ENCODE measurements around the gene NLE1.

The NLE1 gene

DNA sequence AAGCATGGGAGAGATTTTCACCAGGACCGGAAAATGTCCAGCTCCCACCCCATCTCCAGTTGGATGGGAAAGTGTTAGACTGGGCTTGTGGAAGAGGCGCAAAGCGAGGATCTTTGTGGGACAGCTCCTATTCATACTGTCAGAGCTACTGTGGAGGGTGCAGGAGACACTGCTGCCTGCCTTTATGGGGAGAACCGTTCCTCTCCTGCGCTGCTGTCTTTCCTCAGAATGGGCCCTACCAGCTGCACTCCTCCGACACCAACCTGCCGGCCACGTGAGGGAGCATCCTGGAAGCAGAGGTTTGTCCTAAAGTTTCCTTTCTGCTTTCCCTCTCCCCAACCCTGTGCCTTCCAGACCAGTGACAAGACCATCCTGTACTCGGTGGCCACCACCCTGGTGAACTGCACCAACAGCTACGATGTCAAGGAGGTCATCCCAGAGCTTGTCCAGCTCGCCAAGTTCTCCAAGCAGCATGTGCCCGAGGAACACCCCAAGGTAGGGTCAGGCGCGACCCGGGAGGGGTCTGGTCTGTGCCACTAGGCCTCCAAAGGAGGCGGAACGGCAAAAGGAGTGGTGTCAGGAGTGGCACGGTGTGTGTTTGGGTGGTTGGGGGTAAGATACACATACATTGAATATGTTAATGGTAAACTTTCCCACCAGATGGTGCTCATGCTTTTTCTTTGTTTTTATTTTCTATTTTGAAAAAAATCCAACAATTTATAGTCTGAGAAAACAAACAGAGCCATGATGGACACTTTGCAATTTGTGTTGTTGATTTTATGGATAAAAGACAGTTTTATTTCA lies 29.1 kb upstream of the NLE1 start:
- no peak overlapping the region for H3K4me3 ChIP-seq (ENCODE audit: low read depth, low read length)
- peak; percentile 47 for TF ChIP-seq CTCF (conservative IDR thresholded peaks at IDR 0.05; ENCODE audit: low read depth, low read length)
- DNase-seq (ENCODE audit: low read depth): peak; percentile 54

DNA sequence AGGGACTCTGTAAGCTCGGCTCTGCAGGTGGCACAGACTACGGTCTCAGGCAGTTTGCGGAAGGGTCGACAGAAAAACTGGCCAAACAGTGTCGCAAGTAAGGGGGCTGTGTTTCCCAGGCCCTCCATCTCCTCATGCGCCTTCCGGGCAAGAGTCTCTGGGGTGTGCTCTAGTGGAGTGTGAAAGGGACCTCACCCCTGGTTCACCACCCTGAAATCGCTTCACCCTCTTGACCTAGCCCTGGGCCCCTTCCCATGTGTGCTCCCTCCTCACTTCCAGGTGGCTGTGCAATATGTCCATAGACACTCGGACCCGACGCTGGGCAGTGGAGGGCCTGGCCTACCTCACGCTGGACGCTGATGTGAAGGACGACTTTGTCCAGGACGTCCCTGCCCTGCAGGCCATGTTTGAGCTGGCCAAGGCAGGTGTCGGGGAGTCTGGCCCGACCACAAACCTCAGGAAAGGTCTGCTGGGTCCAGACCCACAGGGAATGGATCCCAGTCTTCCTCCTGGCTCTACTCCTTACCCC lies 27.8 kb upstream of the NLE1 start:
- no peak for DNase-seq (ENCODE audit: low read depth)
- H3K4me3 ChIP-seq (ENCODE audit: low read depth, low read length): no peak overlapping the region
- no peak for TF ChIP-seq CTCF (conservative IDR thresholded peaks at IDR 0.05; ENCODE audit: low read depth, low read length)

- peak; percentile 9 for DNase-seq (ENCODE audit: low read depth)
- TF ChIP-seq CTCF (conservative IDR thresholded peaks at IDR 0.05; ENCODE audit: low read depth, low read length): no peak
- H3K4me3 ChIP-seq (ENCODE audit: low read depth, low read length): no peak overlapping the region
Measured at GRCh38 chr17:35167666-35168065, 25.6 kb upstream of the NLE1 start.

DNA sequence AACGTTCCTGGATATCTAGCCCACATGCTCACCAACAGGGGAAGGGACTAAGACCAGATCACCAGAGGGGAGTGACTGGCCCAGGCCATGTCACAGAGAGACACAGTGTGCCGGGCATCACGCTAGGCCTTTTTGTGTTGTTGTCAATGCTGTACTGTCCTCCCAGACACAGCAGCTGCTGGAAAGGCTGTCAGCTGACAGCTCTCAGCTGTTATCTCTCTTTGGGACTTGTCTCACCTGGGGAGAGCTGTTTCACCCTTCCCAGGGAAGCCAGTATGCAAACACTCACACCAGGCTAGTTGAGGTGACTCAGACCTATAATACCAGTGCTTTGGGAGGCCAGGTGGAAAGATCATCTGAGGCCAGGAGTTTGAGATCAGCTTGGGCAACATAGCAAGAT lies 24.9 kb upstream of the NLE1 start:
- DNase-seq (ENCODE audit: low read depth): no peak
- no peak overlapping the region for H3K4me3 ChIP-seq (ENCODE audit: low read depth, low read length)
- TF ChIP-seq CTCF (conservative IDR thresholded peaks at IDR 0.05; ENCODE audit: low read depth, low read length): no peak

GRCh38 chr17:35166526-35166925 lies 24.4 kb upstream of the NLE1 start:
- no peak overlapping the region for H3K4me3 ChIP-seq (ENCODE audit: low read depth, low read length)
- TF ChIP-seq CTCF (conservative IDR thresholded peaks at IDR 0.05; ENCODE audit: low read depth, low read length): no peak
- DNase-seq (ENCODE audit: low read depth): no peak

GRCh38 chr17:35164716-35165115 lies 22.6 kb upstream of the NLE1 start:
- no peak overlapping the region for H3K4me3 ChIP-seq (ENCODE audit: low read depth, low read length)
- DNase-seq (ENCODE audit: low read depth): no peak
- TF ChIP-seq CTCF (conservative IDR thresholded peaks at IDR 0.05; ENCODE audit: low read depth, low read length): no peak

DNA sequence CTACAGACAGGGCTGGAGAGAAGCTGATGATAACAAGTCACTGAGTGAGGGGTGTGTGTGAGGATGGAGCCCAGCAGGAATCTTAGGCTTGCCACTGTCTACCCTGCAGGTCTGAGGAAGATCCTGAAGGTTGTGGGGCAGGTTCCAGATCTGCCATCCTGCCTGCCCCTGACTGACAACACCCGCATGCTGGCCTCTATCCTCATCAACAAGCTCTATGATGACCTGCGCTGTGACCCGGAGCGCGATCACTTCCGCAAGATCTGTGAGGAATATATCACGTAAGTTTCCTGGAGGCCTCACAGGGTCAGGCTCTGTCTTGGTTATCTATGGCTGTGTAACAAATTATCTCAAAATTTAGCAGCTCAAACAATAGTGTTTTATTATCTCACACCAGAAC lies 21.8 kb upstream of the NLE1 start:
- H3K4me3 ChIP-seq (ENCODE audit: low read depth, low read length): no peak overlapping the region
- DNase-seq (ENCODE audit: low read depth): no peak
- TF ChIP-seq CTCF (conservative IDR thresholded peaks at IDR 0.05; ENCODE audit: low read depth, low read length): no peak

Data from choroid plexus epithelial cell (primary cell).